ENCODE measurements around the gene HSD17B2. TPM values are rescaled to one million over a fixed set of nuclear protein-coding genes. Genes with fewer than 3 reads are reported as not detected.

The HSD17B2 gene
- total and polyA plus RNA-seq, 5 donors from 2014 or later = 0.06 TPM; not detected in 4

DNA sequence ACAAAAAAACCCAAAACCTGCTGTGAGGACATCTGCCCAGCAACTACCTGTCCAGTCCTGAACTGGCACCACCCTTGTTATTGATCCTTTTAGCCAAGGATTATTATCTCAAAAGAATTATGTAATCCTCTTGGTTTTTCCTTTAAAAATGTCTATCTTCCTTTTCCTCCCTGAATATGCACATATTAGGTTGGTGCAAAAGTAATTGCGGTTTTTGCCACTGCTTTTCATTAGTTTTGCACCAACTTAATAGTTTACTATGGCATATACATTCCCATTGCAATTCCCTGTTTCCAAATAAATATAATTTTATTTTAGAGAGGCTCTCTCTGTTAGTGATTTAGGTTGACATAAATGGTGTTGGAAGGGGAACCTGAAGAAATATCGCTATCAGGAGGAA is 83.7 kb downstream of the HSD17B2 start:
- Mint-ChIP-seq H3K9me3 (no peaks in the 10 kb centered on the region), H3K4me1 (peaks cover 0 to 5% (median 0%) of the 10 kb centered on the region in 4 donors), H3K4me3 (no peak overlapping the region), H3K36me3 (no peaks in the 10 kb centered on the region), H3K27me3 (peaks cover 8% of the 10 kb centered on the region), H3K27ac (no peak overlapping the region)
- no peaks in the 10 kb centered on the region for H3K4me1 ChIP-seq (ENCODE audit: control insufficient read depth, insufficient read depth, low read length, poor library complexity, severe bottlenecking)
- ATAC-seq (ENCODE audit: low read depth in 2 of 2) (no peak), DNase-seq (no peak)
- H3K27me3 ChIP-seq (ENCODE audit: control insufficient read depth, insufficient read depth, low read length) = no peaks in the 10 kb centered on the region
- no peaks in the 10 kb centered on the region for H3K9me3 ChIP-seq (ENCODE audit: control insufficient read depth in 2 of 2, low read length in 2 of 2)
- H3K27ac ChIP-seq (ENCODE audit: insufficient read depth, low read length, poor library complexity, severe bottlenecking) = no peak overlapping the region
- H3K4me3 ChIP-seq (ENCODE audit: low read depth, low read length) = no peak overlapping the region
- H3K36me3 ChIP-seq (ENCODE audit: control insufficient read depth, insufficient read depth, low read length) = no peaks in the 10 kb centered on the region

DNA sequence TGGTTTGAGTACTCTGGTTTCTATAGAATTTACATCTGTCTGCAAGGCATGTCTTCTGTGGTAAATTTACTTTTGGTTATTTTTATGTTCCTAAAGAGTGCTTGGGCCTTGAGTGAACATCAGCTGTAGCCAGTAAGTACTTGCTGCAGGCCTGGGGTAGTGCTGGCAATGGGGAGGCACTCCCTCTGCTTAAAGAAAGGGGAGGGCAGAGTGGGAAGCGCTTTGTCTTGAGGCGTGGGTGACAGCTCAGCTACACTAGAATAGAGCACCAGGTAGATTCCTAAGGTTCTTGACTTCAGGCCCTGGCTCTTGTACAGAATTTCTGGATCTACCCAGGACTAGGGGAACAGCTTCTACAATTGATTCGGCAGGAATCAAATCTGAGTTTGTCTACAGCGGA is 84.4 kb downstream of the HSD17B2 start:
- Mint-ChIP-seq H3K27me3 (peaks cover 10% of the 10 kb centered on the region), H3K4me3 (no peak overlapping the region), H3K27ac (no peak overlapping the region), H3K4me1 (no peaks in the 10 kb centered on the region), H3K36me3 (no peaks in the 10 kb centered on the region), H3K9me3 (no peaks in the 10 kb centered on the region)
- Histone ChIP-seq H3K36me3 (ENCODE audit: control insufficient read depth, insufficient read depth, low read length) (no peaks in the 10 kb centered on the region), H3K4me3 (ENCODE audit: low read depth, low read length) (no peak overlapping the region), H3K27me3 (ENCODE audit: control insufficient read depth, insufficient read depth, low read length) (no peaks in the 10 kb centered on the region), H3K4me1 (ENCODE audit: control insufficient read depth, insufficient read depth, low read length, poor library complexity, severe bottlenecking) (no peaks in the 10 kb centered on the region), H3K9me3 (ENCODE audit: control insufficient read depth in 2 of 2, low read length in 2 of 2) (no peaks in the 10 kb centered on the region), H3K27ac (ENCODE audit: insufficient read depth, low read length, poor library complexity, severe bottlenecking) (no peak overlapping the region)
- DNase-seq = no peak
- ATAC-seq (ENCODE audit: low read depth in 2 of 2) = no peak

DNA sequence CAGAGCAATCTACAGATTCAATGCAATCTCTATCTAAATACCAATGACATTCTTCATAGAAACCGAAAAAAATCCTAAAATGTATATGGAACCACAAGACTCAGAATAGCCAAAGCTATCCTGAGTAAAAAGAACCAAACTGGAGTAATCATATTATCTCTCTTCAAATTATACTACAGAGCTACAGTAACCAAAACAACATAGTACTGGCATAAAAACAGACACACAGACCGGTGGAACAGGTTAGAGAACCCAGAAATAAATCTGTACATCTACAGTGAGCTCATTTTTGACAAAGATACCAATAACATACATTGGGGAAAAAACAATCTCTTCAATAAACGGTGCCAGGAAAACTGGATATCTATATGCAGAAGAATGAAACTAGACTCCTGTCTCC is 89.6 kb downstream of the HSD17B2 start:
- no peaks in the 10 kb centered on the region for H3K4me1 ChIP-seq (ENCODE audit: control insufficient read depth, insufficient read depth, low read length, poor library complexity, severe bottlenecking)
- H3K27me3 Mint-ChIP-seq = peaks cover 22% of the 10 kb centered on the region

DNA sequence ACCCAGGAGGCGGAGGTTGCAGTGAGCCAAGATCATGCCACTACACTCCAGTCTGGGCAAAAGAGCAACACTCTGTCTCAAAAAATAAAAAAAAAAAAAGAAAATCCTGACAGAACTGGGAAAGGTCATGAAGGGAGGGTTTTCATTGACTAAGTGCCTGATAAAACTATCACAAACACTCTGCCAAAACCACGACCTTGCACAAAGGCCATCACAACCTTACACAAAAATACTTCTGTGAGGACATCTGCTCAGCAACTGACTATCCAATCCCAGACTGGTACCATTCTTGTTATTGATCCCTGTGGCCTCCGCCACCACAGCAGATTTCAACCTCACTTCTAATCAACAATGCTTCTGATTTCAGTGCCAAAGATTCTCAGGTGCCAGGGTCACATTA is 94.8 kb downstream of the HSD17B2 start:
- H3K4me1 Mint-ChIP-seq = peaks cover 11 to 17% (median 14%) of the 10 kb centered on the region in 4 donors
- no peak overlapping the region for H3K4me3 Mint-ChIP-seq
- ATAC-seq (ENCODE audit: low read depth in 2 of 2) (no peak), DNase-seq (no peak)
- H3K4me3 ChIP-seq (ENCODE audit: low read depth, low read length) = no peak overlapping the region
- H3K9me3 ChIP-seq (ENCODE audit: control insufficient read depth in 2 of 2, low read length in 2 of 2) = no peaks in the 10 kb centered on the region
- peaks cover 12% of the 10 kb centered on the region for H3K27me3 Mint-ChIP-seq
- H3K4me1 ChIP-seq (ENCODE audit: control insufficient read depth, insufficient read depth, low read length, poor library complexity, severe bottlenecking) = peaks cover 9% of the 10 kb centered on the region
- no peak overlapping the region for H3K27ac ChIP-seq (ENCODE audit: insufficient read depth, low read length, poor library complexity, severe bottlenecking)
- H3K27ac Mint-ChIP-seq = no peak overlapping the region
- no peaks in the 10 kb centered on the region for H3K36me3 Mint-ChIP-seq
- no peaks in the 10 kb centered on the region for H3K36me3 ChIP-seq (ENCODE audit: control insufficient read depth, insufficient read depth, low read length)
- H3K9me3 Mint-ChIP-seq = peaks cover 0 to 11% (median 0%) of the 10 kb centered on the region in 7 donors
- H3K27me3 ChIP-seq (ENCODE audit: control insufficient read depth, insufficient read depth, low read length) = no peaks in the 10 kb centered on the region

More for the DNA sequence above, 89.6 kb downstream of the HSD17B2 start:
- no peaks in the 10 kb centered on the region for H3K9me3 ChIP-seq (ENCODE audit: control insufficient read depth in 2 of 2, low read length in 2 of 2)
- Mint-ChIP-seq H3K4me3 (no peak overlapping the region), H3K27ac (no peak overlapping the region), H3K4me1 (no peaks in the 10 kb centered on the region), H3K9me3 (peaks cover 0 to 11% (median 0%) of the 10 kb centered on the region in 7 donors), H3K36me3 (no peaks in the 10 kb centered on the region)
- H3K36me3 ChIP-seq (ENCODE audit: control insufficient read depth, insufficient read depth, low read length) = no peaks in the 10 kb centered on the region
- no peaks in the 10 kb centered on the region for H3K27me3 ChIP-seq (ENCODE audit: control insufficient read depth, insufficient read depth, low read length)
- ATAC-seq (ENCODE audit: low read depth in 2 of 2) (no peak), DNase-seq (no peak)
- H3K4me3 ChIP-seq (ENCODE audit: low read depth, low read length) = no peak overlapping the region
- H3K27ac ChIP-seq (ENCODE audit: insufficient read depth, low read length, poor library complexity, severe bottlenecking) = no peak overlapping the region

DNA sequence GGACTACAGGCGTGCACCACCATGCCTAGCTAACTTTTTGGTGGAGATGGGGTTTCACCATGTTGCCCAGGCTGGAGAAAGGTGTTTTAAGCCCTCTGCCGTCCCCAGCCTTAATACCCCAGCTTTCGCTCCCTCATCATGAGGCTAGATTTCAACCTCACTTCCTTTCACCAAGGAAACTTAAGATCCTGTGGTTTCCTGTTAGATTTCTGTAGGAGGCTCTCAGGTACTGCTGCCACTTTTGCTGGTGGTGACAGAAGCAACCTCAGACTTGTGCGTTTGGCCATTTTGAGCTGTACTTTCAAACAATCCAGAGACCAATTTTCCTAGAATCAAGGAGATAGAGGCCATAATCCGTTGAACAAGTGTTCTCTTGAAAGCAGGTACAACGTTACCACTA is 98.7 kb downstream of the HSD17B2 start:
- H3K27ac Mint-ChIP-seq = peak overlapping the region; percentile 66 to 72 (median 67)
- peak; percentile 52 to 58 for ATAC-seq (ENCODE audit: low read depth in 2 of 2)
- Histone ChIP-seq H3K9me3 (ENCODE audit: control insufficient read depth in 2 of 2, low read length in 2 of 2) (no peaks in the 10 kb centered on the region), H3K27ac (ENCODE audit: insufficient read depth, low read length, poor library complexity, severe bottlenecking) (no peak overlapping the region), H3K4me1 (ENCODE audit: control insufficient read depth, insufficient read depth, low read length, poor library complexity, severe bottlenecking) (peaks cover 9% of the 10 kb centered on the region), H3K27me3 (ENCODE audit: control insufficient read depth, insufficient read depth, low read length) (no peaks in the 10 kb centered on the region), H3K36me3 (ENCODE audit: control insufficient read depth, insufficient read depth, low read length) (no peaks in the 10 kb centered on the region), H3K4me3 (ENCODE audit: low read depth, low read length) (peak overlapping the region; percentile 47)
- DNase-seq = peak in 1 of 3 donors; percentile 63
- no peaks in the 10 kb centered on the region for H3K9me3 Mint-ChIP-seq
- H3K4me3 Mint-ChIP-seq = peak overlapping the region in 3 of 4 donors; percentile 13 to 67 (median 46)
- peaks cover 11 to 21% (median 14%) of the 10 kb centered on the region in 4 donors for H3K4me1 Mint-ChIP-seq
- H3K36me3 Mint-ChIP-seq = peaks cover 7% of the 10 kb centered on the region
- peaks cover 5% of the 10 kb centered on the region for H3K27me3 Mint-ChIP-seq

DNA sequence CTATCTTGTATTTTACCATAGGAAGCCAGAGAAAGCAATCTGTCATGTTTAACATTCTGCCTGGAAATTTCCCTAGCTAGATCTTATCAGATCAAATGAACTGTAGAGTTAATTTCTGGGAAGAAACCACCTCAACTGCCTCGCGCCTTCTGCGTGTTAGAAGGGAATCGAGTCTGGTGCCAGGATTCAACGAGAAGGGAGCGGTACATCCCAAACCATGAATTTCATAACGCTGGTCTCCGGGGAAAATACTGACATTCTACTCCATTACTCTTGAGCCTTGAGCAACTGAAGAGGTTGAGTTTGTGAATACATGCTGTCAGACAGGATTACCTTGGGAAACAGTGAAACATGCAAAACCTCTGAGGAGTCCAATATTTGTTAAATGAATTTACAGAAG is 99.8 kb downstream of the HSD17B2 start:
- no peak overlapping the region for H3K4me3 ChIP-seq (ENCODE audit: low read depth, low read length)
- DNase-seq (no peak), ATAC-seq (ENCODE audit: low read depth in 2 of 2) (no peak)
- Mint-ChIP-seq H3K27ac (peak overlapping the region in 2 of 3 donors; percentile 46 to 72), H3K9me3 (no peaks in the 10 kb centered on the region), H3K4me1 (peaks cover 11 to 21% (median 16%) of the 10 kb centered on the region in 4 donors), H3K36me3 (peaks cover 12% of the 10 kb centered on the region), H3K27me3 (no peaks in the 10 kb centered on the region), H3K4me3 (no peak overlapping the region)
- no peaks in the 10 kb centered on the region for H3K27me3 ChIP-seq (ENCODE audit: control insufficient read depth, insufficient read depth, low read length)
- H3K9me3 ChIP-seq (ENCODE audit: control insufficient read depth in 2 of 2, low read length in 2 of 2) = no peaks in the 10 kb centered on the region
- H3K36me3 ChIP-seq (ENCODE audit: control insufficient read depth, insufficient read depth, low read length) = no peaks in the 10 kb centered on the region
- H3K27ac ChIP-seq (ENCODE audit: insufficient read depth, low read length, poor library complexity, severe bottlenecking) = no peak overlapping the region
- H3K4me1 ChIP-seq (ENCODE audit: control insufficient read depth, insufficient read depth, low read length, poor library complexity, severe bottlenecking) = peaks cover 9% of the 10 kb centered on the region

DNA sequence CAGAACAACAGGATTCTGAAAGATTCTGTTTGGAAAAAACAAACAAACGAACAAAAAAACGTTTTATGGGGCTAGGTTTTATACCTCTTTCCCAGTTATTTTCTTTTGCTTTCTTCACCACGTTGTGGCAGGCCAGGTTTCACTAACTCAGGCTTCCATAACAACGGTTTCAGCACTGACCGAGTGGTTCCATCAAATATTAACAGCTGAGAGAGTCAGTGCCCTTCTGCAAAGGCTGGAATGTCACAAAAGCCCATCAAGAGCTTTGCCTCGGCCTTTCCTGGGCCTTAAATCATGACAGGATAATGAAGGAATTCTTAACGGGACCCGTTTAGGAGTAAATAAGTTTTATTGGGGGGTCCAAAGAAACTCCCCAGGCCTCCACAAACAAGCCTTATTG is 100.8 kb downstream of the HSD17B2 start:
- ATAC-seq (ENCODE audit: low read depth in 2 of 2) (no peak), DNase-seq (no peak)
- H3K4me3 Mint-ChIP-seq = no peak overlapping the region
- H3K4me1 ChIP-seq (ENCODE audit: control insufficient read depth, insufficient read depth, low read length, poor library complexity, severe bottlenecking) = peaks cover 9% of the 10 kb centered on the region
- no peaks in the 10 kb centered on the region for H3K27me3 ChIP-seq (ENCODE audit: control insufficient read depth, insufficient read depth, low read length)
- no peaks in the 10 kb centered on the region for H3K36me3 ChIP-seq (ENCODE audit: control insufficient read depth, insufficient read depth, low read length)
- H3K27me3 Mint-ChIP-seq = no peaks in the 10 kb centered on the region
- no peaks in the 10 kb centered on the region for H3K9me3 ChIP-seq (ENCODE audit: control insufficient read depth in 2 of 2, low read length in 2 of 2)
- no peaks in the 10 kb centered on the region for H3K9me3 Mint-ChIP-seq
- no peak overlapping the region for H3K27ac ChIP-seq (ENCODE audit: insufficient read depth, low read length, poor library complexity, severe bottlenecking)
- no peak overlapping the region for H3K27ac Mint-ChIP-seq
- H3K36me3 Mint-ChIP-seq = peaks cover 12% of the 10 kb centered on the region
- no peak overlapping the region for H3K4me3 ChIP-seq (ENCODE audit: low read depth, low read length)
- H3K4me1 Mint-ChIP-seq = peaks cover 11 to 21% (median 14%) of the 10 kb centered on the region in 4 donors

DNA sequence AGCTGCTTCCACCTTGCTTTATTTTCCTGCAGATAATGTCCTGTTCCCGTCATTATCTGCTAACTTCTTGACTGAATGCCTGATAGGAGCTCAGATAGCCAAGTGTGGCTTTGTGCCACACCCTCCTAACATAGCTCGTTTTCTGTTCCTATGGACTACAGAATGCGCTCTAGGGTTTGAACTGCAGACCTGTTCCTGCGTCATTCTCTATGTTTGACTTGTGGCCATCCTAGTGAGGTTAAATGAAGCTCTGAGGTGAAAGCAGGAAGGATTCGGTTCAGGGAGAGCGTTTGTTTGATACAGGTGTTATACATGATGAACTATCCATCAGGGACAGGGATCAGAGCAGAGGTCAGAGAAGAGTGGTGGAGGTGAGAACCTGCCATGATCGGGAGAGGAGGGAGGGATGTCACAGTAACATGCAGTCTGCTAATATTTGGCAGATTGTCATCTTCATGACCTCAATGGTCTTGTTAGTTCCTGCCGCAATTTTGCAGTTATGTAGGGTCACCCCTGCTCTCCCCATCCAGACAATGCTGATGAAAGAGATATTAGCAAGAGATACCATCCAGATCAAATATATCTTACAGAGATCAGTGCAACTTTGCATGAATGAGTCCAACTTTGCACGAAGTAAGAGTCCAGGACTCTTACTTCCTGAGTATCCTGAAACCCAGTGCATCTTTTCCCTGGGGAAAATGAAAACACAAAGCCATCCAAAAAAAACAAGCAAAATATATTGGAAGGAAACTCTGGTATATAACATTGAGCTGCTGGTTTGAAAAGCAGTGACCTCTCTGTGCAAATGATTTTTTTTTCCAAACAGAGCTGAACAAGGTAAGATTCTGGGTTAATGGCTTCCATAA is 102.1 kb downstream of the HSD17B2 start:
- H3K4me1 ChIP-seq (ENCODE audit: control insufficient read depth, insufficient read depth, low read length, poor library complexity, severe bottlenecking) = peaks cover 9% of the 10 kb centered on the region
- no peak overlapping the region for H3K27ac ChIP-seq (ENCODE audit: insufficient read depth, low read length, poor library complexity, severe bottlenecking)
- H3K4me1 Mint-ChIP-seq = peaks cover 11 to 21% (median 14%) of the 10 kb centered on the region in 4 donors
- no peak overlapping the region for H3K27ac Mint-ChIP-seq
- H3K36me3 ChIP-seq (ENCODE audit: control insufficient read depth, insufficient read depth, low read length) = no peaks in the 10 kb centered on the region
- no peaks in the 10 kb centered on the region for H3K9me3 Mint-ChIP-seq
- ATAC-seq (ENCODE audit: low read depth in 2 of 2) (no peak), DNase-seq (no peak)
- no peak overlapping the region for H3K4me3 Mint-ChIP-seq
- no peaks in the 10 kb centered on the region for H3K27me3 Mint-ChIP-seq
- no peaks in the 10 kb centered on the region for H3K27me3 ChIP-seq (ENCODE audit: control insufficient read depth, insufficient read depth, low read length)
- no peak overlapping the region for H3K4me3 ChIP-seq (ENCODE audit: low read depth, low read length)
- H3K36me3 Mint-ChIP-seq = peaks cover 12% of the 10 kb centered on the region
- H3K9me3 ChIP-seq (ENCODE audit: control insufficient read depth in 2 of 2, low read length in 2 of 2) = no peaks in the 10 kb centered on the region

Measured in CD4-positive, CD25-positive, alpha-beta regulatory T cell (primary cell).